B cell (primary cell): ENCODE measurements around the gene SPIB. TPM values are rescaled to one million over a fixed set of nuclear protein-coding genes. Genes with fewer than 3 reads are reported as not detected.

ENCODE experiments used
- ATAC-seq: fragments of 200-7000 bp; cut with Tn5 transposase; one replicate; pipeline ENCODE4 v1.10.0; 2021; ENCODE audit warnings: low read depth, mild to moderate bottlenecking, moderate number of reproducible peaks, moderate library complexity
- CTCF ChIA-PET: fragments of 350-600 bp; sonication (Branson Sonifier 250); formaldehyde crosslinking; loops from one replicate; lab custom pipeline; 2021; ENCODE audit warnings: antibody characterized with exemption, inconsistent platforms; lab: Charles Lee
- POLR2A ChIA-PET: fragments of 350-600 bp; sonication (Branson Sonifier 250); formaldehyde crosslinking; loops from one replicate; lab custom pipeline; 2021; ENCODE audit warnings: antibody characterized with exemption; lab: Charles Lee
- DNase-seq: peaks from one replicate; pipeline ENCODE4 v3.0.0; 2013
- H2AFZ ChIP-seq: 2 replicates; pipeline ENCODE4 v1.6.1; 2012; ENCODE audit warnings: mild to moderate bottlenecking, low read depth, low read length; ENCODE audit not compliant: insufficient read depth, poor library complexity, severe bottlenecking
- H3K27ac ChIP-seq, 2 donors: 1 replicate in 1 of 2; 2 replicates in 1 of 2; pipeline ENCODE4 v1.5.1; 2012 to 2013; ENCODE audit warnings: low read length in 2 of 2, mild to moderate bottlenecking in 2 of 2, moderate library complexity in 1 of 2
- H3K27me3 ChIP-seq, 4 experiments: fragments of 200-600 bp in 1 of 4; sonication (generic) in 1 of 4; replicated peaks in 1 of 4; 1 replicate in 2 of 4; 2 replicates in 2 of 4; pipeline versions ENCODE4 v1.6.1 to v1.7.0; 2013 to 2016; ENCODE audit warnings: low read length in 3 of 4, mild to moderate bottlenecking in 2 of 4, mixed read lengths in 1 of 4, moderate library complexity in 1 of 4; ENCODE audit not compliant: insufficient read depth in 4 of 4, control insufficient read depth in 3 of 4; ENCODE audit errors: control extremely low read depth in 1 of 4
- H3K36me3 ChIP-seq, 2 experiments: replicated peaks in 1 of 2; 1 replicate in 1 of 2; 2 replicates in 1 of 2; pipeline versions ENCODE4 v1.6.1 to v1.7.1; 2013; ENCODE audit warnings: low read length in 1 of 2; ENCODE audit not compliant: insufficient read depth in 2 of 2, control insufficient read depth in 1 of 2; ENCODE audit errors: control extremely low read depth in 1 of 2, extremely low read depth in 1 of 2
- H3K4me1 ChIP-seq, 2 donors: fragments of 200-600 bp in 1 of 2; sonication (generic) in 1 of 2; 1 replicate in 1 of 2; 2 replicates in 1 of 2; pipeline versions ENCODE4 v1.5.1 to v1.6.1; 2013 to 2017; ENCODE audit warnings: low read length in 2 of 2; ENCODE audit not compliant: control insufficient read depth in 2 of 2, insufficient read depth in 2 of 2
- H3K4me2 ChIP-seq: replicated peaks from 2 replicates; pipeline ENCODE3; 2012; ENCODE audit warnings: mild to moderate bottlenecking, low read depth, low read length; ENCODE audit not compliant: poor library complexity, severe bottlenecking
- H3K4me3 ChIP-seq, 5 experiments: fragments of 200-600 bp in 1 of 5; sonication (generic) in 1 of 5; 1 replicate in 3 of 5; 2 replicates in 2 of 5; pipeline versions ENCODE4 v1.5.1 to v1.7.0; 2011 to 2016; ENCODE audit warnings: low read length in 4 of 5, mild to moderate bottlenecking in 4 of 5, low read depth in 2 of 5, control low read depth in 1 of 5, moderate library complexity in 1 of 5; ENCODE audit not compliant: insufficient read depth in 1 of 5; ENCODE audit errors: control extremely low read depth in 1 of 5, extremely low read depth in 1 of 5
- H3K79me2 ChIP-seq: fragments of 200-600 bp; sonication (generic); one replicate; pipeline ENCODE4 v1.6.0; 2016; ENCODE audit warnings: low read length; ENCODE audit not compliant: control insufficient read depth, insufficient read depth
- H3K9ac ChIP-seq: fragments of 200-600 bp; sonication (generic); 2 replicates; pipeline ENCODE4 v1.6.1; 2017; ENCODE audit warnings: mild to moderate bottlenecking, low read length, moderate library complexity
- H3K9me3 ChIP-seq, 3 donors: one replicate each; pipeline versions ENCODE4 v1.6.1 to v1.7.1; 2013; ENCODE audit warnings: low read length in 2 of 3; ENCODE audit not compliant: control insufficient read depth in 2 of 3, insufficient read depth in 1 of 3; ENCODE audit errors: control extremely low read depth in 1 of 3
- H4K20me1 ChIP-seq: 2 replicates; pipeline ENCODE4 v1.6.0; 2012; ENCODE audit warnings: mild to moderate bottlenecking, low read length; ENCODE audit not compliant: insufficient read depth, control insufficient read depth, poor library complexity, severe bottlenecking
- H3K27ac Mint-ChIP-seq: one replicate; pipeline ENCODE4 v1.8.0; 2021; ENCODE audit warnings: mixed read lengths
- H3K27me3 Mint-ChIP-seq: one replicate; pipeline ENCODE4 v1.8.0; 2021; ENCODE audit warnings: mixed read lengths
- H3K4me1 Mint-ChIP-seq: one replicate; pipeline ENCODE4 v1.8.0; 2021; ENCODE audit warnings: mixed read lengths
- H3K4me3 Mint-ChIP-seq: one replicate; pipeline ENCODE4 v1.8.0; 2021; ENCODE audit warnings: mixed read lengths
- H3K9me3 Mint-ChIP-seq: one replicate; pipeline ENCODE4 v1.8.0; 2022; ENCODE audit warnings: mixed read lengths; ENCODE audit not compliant: insufficient read depth
- CTCF ChIP-seq: fragments of 200-600 bp; IDR thresholded peaks from one replicate; pipeline ENCODE4 v1.8.0; 2022; ENCODE audit warnings: antibody characterized with exemption, mild to moderate bottlenecking
- EZH2 ChIP-seq: IDR thresholded peaks from 2 replicates; pipeline ENCODE4 v1.6.1; 2012; ENCODE audit warnings: borderline replicate concordance, low read depth, mild to moderate bottlenecking, moderate library complexity, low read length; ENCODE audit not compliant: insufficient read depth, poor library complexity, severe bottlenecking
- WGBS: methylation state at CpG from one replicate; pipeline ENCODE4 v1.1.5; 2013; ENCODE audit warnings: missing lambda C conversion rate; ENCODE audit not compliant: insufficient coverage; 5-methylcytosine and 5-hydroxymethylcytosine counted together
- intact Hi-C: fragments of 100-400 bp; cut with micrococcal nuclease; formaldehyde crosslinking; loops from one replicate; pipeline ENCODE4 v1.10.0; 2022
- polyA plus RNA-seq: library from polyadenylated mRNA; depleted of rRNA; stranded (reverse); fragments of >200 nt; gene quantifications from 2 replicates; pipeline ENCODE4 v1.2.3, GENCODE V29; 2012
- total RNA-seq, 2 donors: library from RNA; stranded (reverse); fragments of 120-200 nt in 1 of 2; gene quantifications; 1 replicate in 1 of 2; 2 replicates in 1 of 2; pipeline versions ENCODE4 v1.2.3 to v1.2.4, GENCODE V29; 2013 to 2022

Gene SPIB
- total and polyA plus RNA-seq, 2 donors (not counting 1 experiment from before 2014, with no cell fraction given), result 183 to 205 TPM

GRCh38 chr19:50383001-50383851 lies 35.5 kb upstream of the SPIB start:
- no peak for TF ChIP-seq EZH2
- TF ChIP-seq CTCF, result no peak

More at GRCh38 chr19:50383001-50383851, 35.5 kb upstream of the SPIB start:
- peaks cover 35% of the 10 kb centered on the region for H3K79me2 ChIP-seq
- H3K27ac Mint-ChIP-seq, result peak overlapping the region; percentile 92
- H3K27ac ChIP-seq, result peak overlapping the region; percentile 64 to 73
- H3K27me3 Mint-ChIP-seq, result no peaks in the 10 kb centered on the region
- H3K4me3 ChIP-seq, result peak overlapping the region; percentile 8 to 92 (median 59)
- peak overlapping the region; percentile 97 for H3K4me2 ChIP-seq
- peaks cover 36% of the 10 kb centered on the region for H4K20me1 ChIP-seq
- H3K36me3 ChIP-seq, result peaks cover 1 to 53% of the 10 kb centered on the region in 2 experiments
- peak overlapping the region; percentile 80 for H3K9ac ChIP-seq
- ChIA-PET POLR2A (interaction anchor here (0.9 to 2.5 kb wide), 7 partner anchors 32 to 128 kb away, joined by 3 to 15 read pairs (median 5); partner anchors contain the start of genes JOSD2, KCNC3 and SPIB), CTCF (interaction anchor here (0.7 to 3.9 kb wide), 9 partner anchors 8 to 400 kb away, joined by 3 to 22 read pairs (median 4); partner anchors contain the start of gene JOSD2)
- intact Hi-C loops, result no loop called here
- no peaks in the 10 kb centered on the region for H3K9me3 ChIP-seq
- peaks cover 12 to 18% of the 10 kb centered on the region in 2 donors for H3K4me1 ChIP-seq
- peak; percentile 51 for DNase-seq
- H3K9me3 Mint-ChIP-seq, result no peaks in the 10 kb centered on the region
- peaks cover 31% of the 10 kb centered on the region for H3K4me1 Mint-ChIP-seq
- ATAC-seq, result peak; percentile 4
- H3K27me3 ChIP-seq, result no peaks in the 10 kb centered on the region
- 66% methylated on average over 13 of the region's 21 CpGs for WGBS
- peak overlapping the region; percentile 94 for H3K4me3 Mint-ChIP-seq
- H2AFZ ChIP-seq, result no peak overlapping the region
